Kidney epithelial cell (primary cell): ENCODE data around the gene CHRM5. TPM values are rescaled to one million over a fixed set of nuclear protein-coding genes. Genes with fewer than 3 reads are reported as not detected.

ENCODE experiments used
- DNase-seq: peaks from one replicate; pipeline ENCODE4 v3.0.0-alpha.2; 2010; ENCODE audit warnings: low read depth
- H3K27me3 ChIP-seq: 2 replicates; pipeline ENCODE4 v1.6.0; 2011; ENCODE audit warnings: low read length; ENCODE audit not compliant: control insufficient read depth, insufficient read depth
- H3K36me3 ChIP-seq: 2 replicates; pipeline ENCODE4 v1.5.1; 2011; ENCODE audit warnings: low read length; ENCODE audit not compliant: control insufficient read depth, insufficient read depth
- H3K4me3 ChIP-seq: 2 replicates; pipeline ENCODE4 v1.5.1; 2011; ENCODE audit warnings: low read depth, mild to moderate bottlenecking, control low read depth, low read length
- CTCF ChIP-seq: IDR thresholded peaks from 2 replicates; pipeline ENCODE4 v1.5.1; 2011; ENCODE audit warnings: mild to moderate bottlenecking, moderate library complexity, low read length, control low read depth, inconsistent platforms; ENCODE audit not compliant: insufficient read depth, poor library complexity, severe bottlenecking
- total RNA-seq: library from RNA; depleted of rRNA; stranded (reverse); fragments of >200 nt; gene quantifications from 2 replicates; pipeline ENCODE4 v1.2.3, GENCODE V29; 2015

Gene CHRM5
- total RNA-seq, 1 donor from 2014 or later, result not detected

DNA sequence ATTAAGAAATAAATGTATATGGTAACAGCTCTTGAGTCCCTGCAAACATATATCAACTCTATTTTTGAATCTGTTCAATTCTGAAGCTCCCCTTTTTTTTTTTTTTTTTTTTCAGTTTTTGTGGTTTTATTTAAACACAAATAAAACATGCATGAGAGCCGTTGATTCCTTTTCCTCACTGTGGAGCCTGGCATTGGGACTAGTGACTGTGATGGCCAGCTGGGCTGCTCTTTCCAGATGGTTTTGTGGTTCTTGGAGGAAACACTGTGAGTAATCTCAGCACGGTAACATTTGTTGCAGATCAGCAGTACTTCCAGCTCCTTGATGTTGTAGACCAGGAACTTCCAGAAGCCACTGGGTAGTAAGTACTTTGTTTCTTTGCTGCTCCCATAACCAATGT, 117.4 kb downstream of the CHRM5 start:
- DNase-seq, result no peak
- Histone ChIP-seq H3K36me3 (no peaks in the 10 kb centered on the region), H3K4me3 (no peak overlapping the region), H3K27me3 (no peaks in the 10 kb centered on the region)
- no peak for TF ChIP-seq CTCF

DNA sequence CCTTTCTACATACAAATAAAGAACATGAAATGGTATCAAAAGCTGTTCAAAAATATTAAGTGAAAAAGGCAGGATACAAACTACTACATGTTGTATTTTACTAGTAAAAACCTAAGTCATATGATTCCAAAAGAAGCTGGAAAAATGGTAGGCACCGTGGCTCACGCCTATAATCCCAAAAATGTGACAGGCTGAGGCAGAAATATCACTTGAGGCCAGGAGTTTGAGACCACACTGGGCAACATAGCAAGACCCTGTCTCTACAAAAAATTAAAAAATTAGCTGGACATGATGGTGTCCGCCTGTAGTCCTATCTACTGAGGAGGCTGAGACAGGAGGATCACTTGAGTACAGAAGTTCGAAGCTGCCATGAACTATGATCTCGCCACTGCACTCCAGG, 131.6 kb downstream of the CHRM5 start:
- no peak for DNase-seq
- Histone ChIP-seq H3K4me3 (no peak overlapping the region), H3K27me3 (no peaks in the 10 kb centered on the region), H3K36me3 (no peaks in the 10 kb centered on the region)
- no peak for TF ChIP-seq CTCF

- no peak for TF ChIP-seq CTCF
- no peaks in the 10 kb centered on the region for H3K27me3 ChIP-seq
- H3K36me3 ChIP-seq, result no peaks in the 10 kb centered on the region
- DNase-seq, result peak; percentile 99
- H3K4me3 ChIP-seq, result peak within 1 kb of the TSS; percentile 67
Observed at GRCh38 chr15:34101366-34102174, 133.3 kb downstream of the CHRM5 start, which contains the start of the genes EMC7 and PGBD4. Gene EMC7 (minus strand): TSS chr15:34101862. CDS start chr15:34101839, 23 bp downstream. Gene PGBD4 (plus strand): TSS chr15:34102083. CDS start chr15:34102532, 449 bp downstream.

- no peak for TF ChIP-seq CTCF
- H3K27me3 ChIP-seq, result no peaks in the 10 kb centered on the region
- no peaks in the 10 kb centered on the region for H3K36me3 ChIP-seq
- H3K4me3 ChIP-seq, result peak overlapping the region; percentile 67
- DNase-seq, result no peak
Observed at GRCh38 chr15:34102175-34102925, 134.1 kb downstream of the CHRM5 start.

GRCh38 chr15:34106423-34106822, 138.1 kb downstream of the CHRM5 start:
- no peak overlapping the region for H3K4me3 ChIP-seq
- no peak for DNase-seq
- TF ChIP-seq CTCF, result no peak
- no peaks in the 10 kb centered on the region for H3K27me3 ChIP-seq
- H3K36me3 ChIP-seq, result no peaks in the 10 kb centered on the region
